Nephron (organoid): ENCODE data around the gene SRBD1.

Experiments
- H3K27ac Mint-ChIP-seq, 3 experiments: 2 replicates each; pipeline ENCODE4 v1.8.0; 2020; ENCODE audit warnings: mixed read lengths in 3 of 3, mild to moderate bottlenecking in 2 of 3, moderate library complexity in 1 of 3
- H3K27me3 Mint-ChIP-seq: 2 replicates; pipeline ENCODE4 v1.8.0; 2021; ENCODE audit warnings: low read depth, mild to moderate bottlenecking, moderate library complexity, mixed read lengths
- H3K36me3 Mint-ChIP-seq: 2 replicates; pipeline ENCODE4 v1.8.0; 2020; ENCODE audit warnings: low read depth, mixed read lengths
- H3K4me1 Mint-ChIP-seq: 2 replicates; pipeline ENCODE4 v1.8.0; 2020; ENCODE audit warnings: mixed read lengths
- H3K4me3 Mint-ChIP-seq, 3 experiments: 2 replicates each; pipeline ENCODE4 v1.8.0; 2020; ENCODE audit warnings: mild to moderate bottlenecking in 3 of 3, mixed read lengths in 3 of 3, moderate library complexity in 2 of 3
- H3K9me3 Mint-ChIP-seq: 2 replicates; pipeline ENCODE4 v1.8.0; 2020; ENCODE audit warnings: mixed read lengths
- CTCF ChIP-seq, 3 experiments: fragments of 200-600 bp; sonication (generic); IDR thresholded peaks; one replicate each; pipeline ENCODE4 v1.5.0; 2021; ENCODE audit warnings: antibody characterized with exemption in 3 of 3; ENCODE audit not compliant: unreplicated experiment in 3 of 3

Gene SRBD1

DNA sequence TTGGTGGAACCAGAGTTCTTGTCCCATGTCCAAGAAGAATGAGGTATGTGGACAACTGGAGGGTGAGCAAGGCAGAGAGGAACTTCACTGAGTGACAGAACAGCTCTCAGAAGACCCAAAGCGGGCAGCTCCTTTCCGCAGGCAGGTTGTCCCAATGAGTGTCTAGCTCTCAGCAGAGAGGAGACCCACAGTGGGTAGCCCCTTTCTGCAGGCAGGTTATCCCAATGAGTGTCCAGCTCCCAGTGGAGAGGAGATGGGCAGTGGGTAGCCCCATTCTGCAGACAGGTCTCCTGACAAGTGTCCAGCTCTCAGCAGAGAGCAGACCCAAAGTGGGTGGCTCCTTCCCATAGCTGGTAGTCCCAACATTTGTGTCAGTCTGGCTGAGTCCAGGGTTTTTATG lies 69.6 kb downstream of the SRBD1 start:
- Mint-ChIP-seq H3K27ac (no peak overlapping the region), H3K4me1 (no peaks in the 10 kb centered on the region), H3K27me3 (no peaks in the 10 kb centered on the region), H3K36me3 (peaks cover 57% of the 10 kb centered on the region), H3K4me3 (no peak overlapping the region), H3K9me3 (no peaks in the 10 kb centered on the region)
- no peak for TF ChIP-seq CTCF (IDR thresholded peaks at IDR 0.05; ENCODE audit: unreplicated experiment in 3 of 3)

DNA sequence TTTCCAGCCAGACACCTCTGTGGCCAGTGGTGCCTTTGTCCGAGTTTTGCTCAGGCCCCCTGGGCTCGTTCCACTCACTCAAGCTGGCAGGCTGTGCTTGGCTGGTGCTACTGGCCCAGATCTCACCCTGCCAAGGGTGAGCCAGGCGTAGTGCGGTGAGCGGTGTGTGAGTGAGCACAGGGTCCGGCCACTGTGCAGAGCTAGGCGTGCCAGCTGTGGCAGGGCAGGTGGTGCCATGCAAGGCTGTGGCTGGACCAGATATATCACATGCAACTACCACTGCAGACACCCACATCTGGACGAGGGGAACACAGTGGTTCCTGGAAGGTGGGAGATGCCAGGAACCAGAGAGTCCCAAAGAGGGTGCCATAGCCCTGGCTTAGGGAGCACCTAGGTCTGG lies 70.1 kb downstream of the SRBD1 start:
- H3K4me3 Mint-ChIP-seq = no peak overlapping the region
- H3K4me1 Mint-ChIP-seq = no peaks in the 10 kb centered on the region
- H3K27me3 Mint-ChIP-seq = no peaks in the 10 kb centered on the region
- peaks cover 53% of the 10 kb centered on the region for H3K36me3 Mint-ChIP-seq
- no peaks in the 10 kb centered on the region for H3K9me3 Mint-ChIP-seq
- H3K27ac Mint-ChIP-seq = no peak overlapping the region
- no peak for TF ChIP-seq CTCF (IDR thresholded peaks at IDR 0.05; ENCODE audit: unreplicated experiment in 3 of 3)

DNA sequence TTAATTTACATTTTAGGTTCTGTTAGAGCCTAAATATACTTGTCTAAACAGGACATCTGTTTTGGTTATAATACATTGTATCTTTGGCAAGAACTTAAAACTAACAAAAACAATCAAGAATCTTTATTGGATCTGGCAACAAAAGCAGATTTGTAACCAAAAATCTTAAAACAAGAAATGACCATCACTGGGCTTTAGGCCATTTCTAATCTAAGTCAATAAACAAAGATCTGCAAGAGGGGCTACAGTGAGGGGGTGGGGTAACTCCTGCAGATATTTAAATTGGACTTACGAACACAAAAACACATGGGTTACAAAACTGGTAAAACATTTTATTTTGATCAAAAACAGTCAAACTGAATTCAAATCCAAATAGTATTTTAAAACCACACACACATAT lies 77.3 kb downstream of the SRBD1 start:
- H3K4me1 Mint-ChIP-seq = no peaks in the 10 kb centered on the region
- no peak for TF ChIP-seq CTCF (IDR thresholded peaks at IDR 0.05; ENCODE audit: unreplicated experiment in 3 of 3)
- H3K4me3 Mint-ChIP-seq = no peak overlapping the region
- H3K27me3 Mint-ChIP-seq = no peaks in the 10 kb centered on the region
- no peaks in the 10 kb centered on the region for H3K9me3 Mint-ChIP-seq
- peaks cover 32% of the 10 kb centered on the region for H3K36me3 Mint-ChIP-seq
- peak overlapping the region; percentile 50 to 61 (median 53) for H3K27ac Mint-ChIP-seq

DNA sequence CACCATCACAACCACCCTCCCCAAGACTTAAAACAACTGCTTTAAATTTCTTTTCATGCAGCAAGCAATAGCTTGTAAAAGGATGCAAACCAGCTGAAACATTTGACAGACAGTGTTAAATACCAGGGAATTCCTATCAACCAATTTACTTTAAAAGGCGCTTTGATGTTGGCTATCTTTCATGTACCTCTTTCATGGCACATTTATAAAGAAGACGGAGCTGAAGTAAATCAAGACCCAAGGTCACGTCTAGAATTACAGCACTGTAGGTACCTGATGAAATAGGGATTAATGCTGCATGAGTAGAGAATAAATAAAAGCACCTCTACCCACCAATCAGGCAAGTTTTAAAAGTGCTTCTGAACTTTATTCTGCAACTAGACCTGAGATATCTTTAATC lies 78.9 kb downstream of the SRBD1 start:
- no peak for TF ChIP-seq CTCF (IDR thresholded peaks at IDR 0.05; ENCODE audit: unreplicated experiment in 3 of 3)
- H3K36me3 Mint-ChIP-seq = peaks cover 23% of the 10 kb centered on the region
- H3K27ac Mint-ChIP-seq = peak overlapping the region in 1 of 3 experiments; percentile 26
- no peaks in the 10 kb centered on the region for H3K4me1 Mint-ChIP-seq
- no peak overlapping the region for H3K4me3 Mint-ChIP-seq
- no peaks in the 10 kb centered on the region for H3K9me3 Mint-ChIP-seq
- no peaks in the 10 kb centered on the region for H3K27me3 Mint-ChIP-seq

GRCh38 chr2:45524016-45524415 lies 87.1 kb downstream of the SRBD1 start:
- no peak overlapping the region for H3K4me3 Mint-ChIP-seq
- TF ChIP-seq CTCF (IDR thresholded peaks at IDR 0.05; ENCODE audit: unreplicated experiment in 3 of 3) = no peak
- H3K27me3 Mint-ChIP-seq = no peaks in the 10 kb centered on the region
- no peak overlapping the region for H3K27ac Mint-ChIP-seq
- H3K4me1 Mint-ChIP-seq = no peaks in the 10 kb centered on the region
- H3K36me3 Mint-ChIP-seq = peaks cover 32% of the 10 kb centered on the region
- H3K9me3 Mint-ChIP-seq = no peaks in the 10 kb centered on the region

- no peaks in the 10 kb centered on the region for H3K4me1 Mint-ChIP-seq
- no peaks in the 10 kb centered on the region for H3K27me3 Mint-ChIP-seq
- no peak for TF ChIP-seq CTCF (IDR thresholded peaks at IDR 0.05; ENCODE audit: unreplicated experiment in 3 of 3)
- no peak overlapping the region for H3K4me3 Mint-ChIP-seq
- peaks cover 14% of the 10 kb centered on the region for H3K36me3 Mint-ChIP-seq
- H3K9me3 Mint-ChIP-seq = no peaks in the 10 kb centered on the region
- H3K27ac Mint-ChIP-seq = no peak overlapping the region
These were observed 92.5 kb downstream of the SRBD1 start for GRCh38 chr2:45518546-45518945.
